ENCODE results near the gene MYBPC1. TPM values are rescaled to one million over a fixed set of nuclear protein-coding genes. Genes with fewer than 3 reads are reported as not detected.
"Not testable (repeated sequence)": the region's sequence is repeated elsewhere in the genome, so short reads cannot be mapped to it uniquely, and the experiment has no call there.

Gene MYBPC1
- total and polyA plus RNA-seq, 5 experiments from 2014 or later, result not detected

DNA sequence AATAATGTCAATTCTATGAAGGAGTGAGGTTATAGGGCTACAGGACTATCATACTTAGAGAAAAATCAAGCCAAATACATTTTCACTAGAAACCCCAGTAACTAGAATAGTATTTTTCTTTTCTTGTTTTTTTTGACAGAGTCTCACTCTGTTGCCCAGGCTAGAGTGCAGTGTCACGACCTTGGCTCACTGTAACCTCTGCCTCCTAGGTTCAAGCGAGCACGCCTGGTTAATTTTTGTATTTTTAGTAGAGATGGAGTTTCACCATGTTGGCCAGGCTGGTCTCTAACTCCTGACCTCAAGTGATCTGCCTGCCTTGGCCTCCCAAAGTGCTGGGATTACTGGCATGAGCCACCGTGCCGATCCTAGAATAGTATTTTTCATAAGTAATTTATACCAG lies 139.7 kb downstream of the MYBPC1 start:
- H3K4me3 Mint-ChIP-seq, H3K4me1 Mint-ChIP-seq, DNase-seq, H3K27me3 Mint-ChIP-seq, ATAC-seq, H3K9me3 Mint-ChIP-seq, POLR2A ChIA-PET, H3K27ac Mint-ChIP-seq: not testable (repeated sequence)
- peaks cover 0 to 24% (median 10%) of the 10 kb centered on the region in 3 donors for H3K36me3 Mint-ChIP-seq

Other genes starting within 250 kb of the MYBPC1 start
- 10 to 100 TPM; 41.4 to 48.7 TPM for gene ARL1, start 187.2 kb upstream of the MYBPC1 start, total RNA-seq
- 10 to 100 TPM; 20.7 to 31.3 (median 25.0) TPM for gene ARL1, start 187.2 kb upstream of the MYBPC1 start, polyA plus RNA-seq
- gene SPIC, start 119.6 kb upstream of the MYBPC1 start, total RNA-seq, result not detected
- gene SPIC, start 119.6 kb upstream of the MYBPC1 start, polyA plus RNA-seq, result not detected
- gene CHPT1, start 102.7 kb downstream of the MYBPC1 start, total RNA-seq, result 10 to 100 TPM; 14.6 to 17.9 TPM
- 10 to 100 TPM in 2 of 3 donors, 1 to 10 TPM in 1; 5.4 to 33.6 (median 24.5) TPM for gene CHPT1, start 102.7 kb downstream of the MYBPC1 start, polyA plus RNA-seq
- 1 to 10 TPM in 1 of 2 experiments, under 1 TPM in 1; 0.71 to 1.6 TPM for gene SYCP3, start 144.5 kb downstream of the MYBPC1 start, total RNA-seq
- under 1 TPM in 2 of 3 donors, not detected in 1; 0.07 to 0.32 TPM for gene SYCP3, start 144.5 kb downstream of the MYBPC1 start, polyA plus RNA-seq
- 10 to 100 TPM; 55.9 to 64.2 TPM for gene GNPTAB, start 236.0 kb downstream of the MYBPC1 start, total RNA-seq
- 10 to 100 TPM; 25.9 to 43.5 (median 40.9) TPM for gene GNPTAB, start 236.0 kb downstream of the MYBPC1 start, polyA plus RNA-seq